GM19324 (cell line): ENCODE data around the gene IRF2BP1.
A peak's percentile ranks its signal among the peaks of the same experiment; 100 is the strongest.

Source experiments
- ATAC-seq: cut with Tn5 transposase; IDR thresholded peaks from one replicate; pipeline ENCODE4 v1.9.1; 2021; ENCODE audit warnings: mild to moderate bottlenecking, moderate library complexity; ENCODE audit not compliant: unreplicated experiment, low FRiP score

The IRF2BP1 gene

DNA sequence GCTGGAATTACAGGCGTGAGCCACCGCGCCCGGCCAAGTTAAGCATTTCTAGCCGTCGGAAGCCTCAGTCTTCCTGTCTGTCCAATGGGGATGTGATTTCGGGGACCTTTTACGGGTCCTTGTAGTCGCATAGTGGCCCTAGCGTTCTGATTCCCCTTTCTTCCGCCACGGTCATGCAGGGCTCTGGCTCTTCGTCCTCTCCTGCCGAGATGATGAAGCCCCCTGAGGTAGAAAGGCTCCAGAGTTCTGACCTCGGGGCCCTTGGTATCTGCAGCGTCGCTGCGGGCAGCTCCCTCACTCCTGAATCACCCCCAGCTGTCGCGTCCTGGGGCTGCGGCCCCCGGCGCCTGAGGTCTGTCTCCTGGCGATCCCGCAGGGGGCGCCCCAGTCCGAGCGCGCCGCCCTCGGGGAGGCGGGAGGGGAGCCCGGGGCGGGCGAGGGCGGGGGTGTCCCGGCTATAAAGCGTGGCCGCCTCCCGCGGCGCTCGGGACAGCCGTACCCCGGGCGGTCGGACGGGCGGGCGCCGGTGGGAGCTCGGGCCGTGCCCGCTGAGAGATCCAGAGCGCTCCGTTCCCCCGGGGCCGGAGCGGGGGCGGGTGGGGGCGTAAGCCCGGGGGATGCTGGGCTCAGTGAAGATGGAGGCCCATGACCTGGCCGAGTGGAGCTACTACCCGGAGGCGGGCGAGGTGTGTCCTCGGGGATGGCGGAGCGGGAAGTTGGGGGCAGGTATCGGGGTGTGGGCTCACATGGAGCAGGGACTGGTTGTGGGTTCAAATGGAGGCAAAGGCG lies 21.9 kb downstream of the IRF2BP1 start, which contains the start of gene FOXA3:
FOXA3 (plus strand) TSS at position 487 of the 789 bp plus-strand sequence; CDS start at position 618, 131 bp downstream.
- ATAC-seq = peak; percentile 30

DNA sequence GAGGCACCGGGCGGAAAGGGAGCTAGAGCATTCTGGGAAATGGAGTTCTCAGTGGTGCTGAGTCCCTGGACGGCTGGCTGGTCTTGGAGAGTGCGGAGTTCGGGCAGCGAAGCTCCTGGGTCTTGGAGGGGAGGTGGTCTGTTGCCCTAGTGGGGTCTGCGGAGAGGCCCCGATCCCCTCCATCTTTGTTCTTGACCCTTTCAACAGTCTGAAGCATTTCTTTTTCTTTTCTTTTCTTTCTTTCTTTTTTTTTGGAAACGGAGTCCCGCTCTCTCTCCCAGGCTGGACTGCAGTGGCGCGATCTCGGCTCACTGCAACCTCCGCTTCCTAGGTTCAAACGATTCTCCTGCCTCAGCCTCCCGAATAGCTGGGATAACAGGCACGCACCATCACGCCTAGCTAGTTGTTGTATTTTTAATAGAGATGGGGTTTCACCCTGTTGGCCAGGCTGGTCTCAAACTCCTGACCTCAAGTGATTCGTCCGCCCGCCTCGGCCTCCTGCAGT lies 22.6 kb downstream of the IRF2BP1 start:
- no peak for ATAC-seq

DNA sequence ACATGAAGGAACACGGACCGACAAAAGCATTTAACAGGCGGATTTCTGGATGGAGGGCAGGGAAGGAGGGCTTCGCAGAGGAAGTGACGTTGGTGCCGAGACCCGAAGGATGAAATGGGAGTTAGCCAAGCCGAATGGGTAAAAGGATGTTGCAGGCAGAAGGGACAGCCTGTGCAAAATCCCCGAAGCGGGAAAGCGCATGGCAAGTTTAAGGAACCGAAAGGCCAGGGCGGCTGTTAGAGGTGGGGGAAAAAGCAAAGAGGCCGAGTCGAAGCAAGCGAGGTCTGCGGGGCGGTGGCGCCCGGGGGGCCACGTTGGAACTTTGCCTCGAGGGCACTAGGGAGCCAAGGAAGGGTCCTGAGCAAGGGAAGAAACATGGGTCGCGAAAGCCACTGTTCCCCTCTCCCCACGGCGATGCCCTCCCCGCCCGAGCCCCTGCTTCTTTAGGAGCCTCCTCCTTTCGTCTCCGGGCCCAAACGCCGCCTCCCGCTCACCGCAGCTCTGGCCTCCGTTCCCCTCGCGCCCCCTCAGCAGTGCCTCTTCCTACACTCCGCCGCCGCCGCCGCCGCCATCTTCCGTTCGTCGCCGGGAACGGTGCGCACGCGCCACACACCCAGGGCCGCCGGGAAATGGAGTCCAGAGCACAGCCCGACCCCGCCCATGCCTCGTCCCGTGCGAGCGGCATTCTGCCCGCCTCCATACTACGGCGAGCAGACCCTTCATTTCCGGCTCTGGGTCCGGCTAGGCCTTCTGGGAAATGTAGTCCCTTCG lies 23.2 kb downstream of the IRF2BP1 start, which contains the start of gene SYMPK:
SYMPK (minus strand) TSS at position 584 of the 771 bp plus-strand sequence. CDS start 8,652 bp downstream, outside the sequence.
- peak; percentile 91 for ATAC-seq

DNA sequence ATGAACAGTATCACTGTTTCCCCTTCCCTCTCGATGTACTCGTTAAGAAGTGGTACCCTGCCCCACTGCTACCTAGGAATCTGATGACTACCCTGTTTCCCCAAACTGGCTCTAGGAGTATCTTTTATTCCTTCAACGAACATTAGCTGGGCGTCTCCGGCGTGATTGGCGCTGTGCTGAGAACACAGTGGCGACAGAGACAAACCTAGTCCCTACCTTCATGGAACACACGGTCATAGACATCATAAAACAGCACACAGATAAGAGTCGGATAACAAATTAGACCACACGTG lies 23.7 kb downstream of the IRF2BP1 start:
- ATAC-seq = no peak

DNA sequence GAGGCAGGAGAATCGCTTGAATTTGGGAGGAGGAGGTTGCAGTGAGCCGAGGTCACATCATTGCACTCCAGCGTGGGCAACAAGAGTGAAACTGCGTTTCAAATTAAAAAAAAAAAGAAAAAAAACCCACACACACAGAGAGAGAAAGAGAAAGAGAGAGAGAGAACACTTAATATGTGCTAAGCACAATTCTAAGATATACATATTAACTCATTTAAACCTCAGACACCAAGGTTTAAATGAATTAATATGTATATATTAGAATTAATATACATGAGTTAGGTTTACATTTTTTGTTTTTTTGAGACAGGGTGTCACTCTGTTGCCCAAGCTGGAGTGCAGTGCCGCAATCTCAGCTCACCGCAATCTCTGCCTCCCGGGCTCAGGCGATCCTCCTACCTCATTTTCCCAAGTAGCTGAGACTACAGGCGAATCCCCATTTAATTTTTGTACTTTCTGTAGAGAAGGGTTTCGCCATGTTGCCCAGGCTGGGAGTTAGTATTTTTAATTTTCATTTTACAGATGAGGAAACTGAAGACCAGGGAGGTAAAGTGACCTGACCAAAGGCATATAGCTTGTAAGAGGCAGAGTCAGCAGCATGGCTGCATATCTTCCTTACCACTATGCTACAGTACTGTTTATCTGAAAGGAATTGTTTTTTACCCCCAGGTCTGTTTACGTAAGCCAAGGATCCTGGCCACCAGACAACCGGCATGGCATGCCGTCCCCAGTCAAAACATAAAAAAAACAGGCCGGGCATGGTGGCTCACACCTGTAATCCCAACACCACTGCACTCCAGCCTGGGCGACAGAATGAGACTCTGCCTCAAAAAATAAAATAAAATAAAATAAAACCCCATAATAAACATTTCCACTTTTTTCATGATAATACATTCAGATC lies 25.3 kb downstream of the IRF2BP1 start:
- ATAC-seq = no peak

DNA sequence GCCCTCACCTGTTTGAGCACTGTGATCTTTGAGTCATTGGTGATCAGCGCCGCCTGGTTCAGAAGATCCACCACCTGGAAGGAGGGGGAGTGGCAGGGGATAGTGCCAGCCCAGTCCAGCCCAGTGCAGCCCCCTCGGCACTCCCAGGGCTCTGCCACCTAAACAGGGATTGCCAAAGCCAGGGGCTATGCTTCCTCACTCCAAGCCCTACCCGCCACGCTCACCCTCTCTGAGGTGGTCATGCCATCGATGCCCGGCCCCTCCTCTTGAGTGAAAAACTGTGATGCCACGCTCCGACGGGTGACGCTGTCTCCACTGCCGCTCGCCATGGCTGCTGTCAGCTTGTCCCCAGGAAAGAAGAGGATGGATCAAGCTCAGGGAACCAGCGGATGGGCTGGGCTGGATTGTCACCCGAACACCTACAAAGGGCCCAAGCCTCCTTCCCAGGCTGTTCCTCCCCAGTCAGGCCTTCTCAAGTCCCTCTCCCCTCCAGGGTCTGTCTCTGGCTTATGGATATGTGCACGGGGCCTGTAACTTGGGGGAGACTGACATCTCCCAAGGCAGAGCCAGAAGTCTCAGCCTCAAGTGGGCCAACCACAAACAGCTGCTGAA lies 31.7 kb downstream of the IRF2BP1 start:
- no peak for ATAC-seq

DNA sequence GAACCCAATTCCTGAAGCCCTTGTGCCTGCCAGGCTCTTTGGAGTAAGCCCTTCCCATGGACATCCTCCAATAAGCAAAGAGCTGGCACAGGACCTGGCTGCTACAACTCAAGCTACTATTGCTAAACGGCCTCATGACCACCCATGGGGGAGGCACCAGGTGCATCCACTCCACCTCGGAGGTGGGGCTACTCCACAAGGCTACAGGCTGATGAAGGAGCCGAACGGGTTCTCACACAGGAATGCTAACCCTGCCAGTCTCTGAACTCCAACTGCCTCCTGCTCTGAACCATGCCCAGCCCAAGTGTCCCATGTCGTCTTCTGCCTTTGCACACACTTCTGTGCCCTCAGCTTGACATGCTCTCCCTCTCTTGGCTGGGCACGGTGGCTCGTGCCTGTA lies 33.0 kb downstream of the IRF2BP1 start:
- ATAC-seq = no peak

DNA sequence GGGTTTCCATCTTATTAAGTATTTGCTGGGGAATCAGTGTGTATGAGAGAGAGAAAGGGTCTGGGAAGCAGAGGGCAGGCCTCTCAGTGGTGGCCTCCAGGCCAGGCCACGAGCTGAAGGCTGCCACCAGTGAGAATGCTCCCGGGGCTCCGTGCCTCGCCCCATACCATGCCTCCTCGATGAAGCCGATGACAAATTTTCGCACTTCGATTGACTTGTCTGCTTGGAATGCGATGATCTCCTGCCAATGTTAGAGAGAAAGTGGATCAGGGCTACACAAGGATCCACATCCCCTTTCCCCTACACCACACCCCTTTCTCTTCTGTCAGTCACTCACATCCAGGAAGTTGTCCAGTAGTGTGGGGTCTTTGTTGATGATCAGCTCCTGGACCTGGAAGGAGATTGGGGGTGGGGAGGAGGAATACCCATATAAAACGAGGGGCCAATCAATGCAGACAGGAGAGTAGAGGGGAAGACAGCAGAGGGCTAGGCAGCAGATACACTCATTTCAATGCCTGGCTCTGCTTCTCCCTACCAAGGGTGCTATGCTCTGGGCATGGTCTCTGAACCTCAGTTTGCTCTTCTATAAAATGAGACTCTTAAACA lies 33.7 kb downstream of the IRF2BP1 start:
- ATAC-seq = no peak

DNA sequence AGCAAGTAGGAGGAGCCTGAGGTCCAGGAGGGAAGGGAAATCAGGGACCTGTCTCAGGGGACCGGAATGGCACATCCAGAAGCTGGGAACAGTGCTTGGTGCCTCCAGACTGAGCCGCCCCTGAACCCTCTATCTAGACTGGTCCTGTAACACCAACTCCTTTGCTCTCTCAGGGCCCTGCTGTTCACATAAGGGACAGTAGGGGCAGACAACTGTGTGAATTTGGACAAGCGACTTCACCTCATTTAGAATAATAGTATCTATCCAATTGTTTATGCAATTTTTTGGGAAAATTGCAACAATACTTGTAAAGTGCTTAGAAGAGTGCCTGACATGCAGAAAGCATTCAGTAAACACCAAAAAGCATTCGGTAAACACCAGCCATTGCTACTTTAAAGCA lies 37.0 kb downstream of the IRF2BP1 start:
- no peak for ATAC-seq

DNA sequence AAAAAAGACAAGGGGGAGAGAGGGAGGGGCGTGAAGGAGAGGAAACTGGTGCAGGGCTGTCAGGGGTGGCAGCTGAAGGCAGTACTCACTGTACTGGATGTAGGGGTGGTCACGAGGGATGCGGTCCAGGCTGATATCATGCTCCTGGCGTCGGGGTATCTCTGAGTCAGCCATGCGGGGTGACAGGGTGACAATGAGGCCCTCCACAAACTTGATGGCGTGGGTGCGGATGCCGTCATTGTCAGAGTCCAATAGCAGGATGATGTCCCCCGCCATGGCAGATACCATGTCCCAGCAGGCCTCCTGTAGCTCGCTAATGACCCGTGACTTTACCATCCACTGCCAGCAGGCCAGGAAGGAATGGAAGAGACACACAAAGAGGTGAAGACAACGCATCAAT lies 38.3 kb downstream of the IRF2BP1 start:
- no peak for ATAC-seq

DNA sequence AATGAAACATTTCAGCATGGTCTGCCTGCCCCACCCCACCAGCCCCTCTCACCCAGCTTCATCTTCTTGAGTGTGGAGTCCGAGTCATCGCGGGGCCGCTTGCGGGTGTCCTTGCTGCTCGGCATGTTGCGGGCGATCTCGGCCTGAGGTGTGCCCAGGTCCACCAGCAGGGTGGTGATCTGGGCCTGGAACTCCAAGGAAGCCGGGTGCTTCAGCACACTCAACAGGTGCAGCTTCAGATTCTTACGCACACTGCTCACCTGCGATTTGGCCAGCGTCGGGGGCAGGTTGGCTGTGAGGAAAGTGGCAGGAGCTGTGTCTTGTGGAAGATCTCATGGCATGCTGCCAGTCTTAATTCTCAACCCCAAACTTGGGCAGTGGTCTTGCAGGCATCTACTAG lies 43.7 kb downstream of the IRF2BP1 start:
- ATAC-seq = no peak

DNA sequence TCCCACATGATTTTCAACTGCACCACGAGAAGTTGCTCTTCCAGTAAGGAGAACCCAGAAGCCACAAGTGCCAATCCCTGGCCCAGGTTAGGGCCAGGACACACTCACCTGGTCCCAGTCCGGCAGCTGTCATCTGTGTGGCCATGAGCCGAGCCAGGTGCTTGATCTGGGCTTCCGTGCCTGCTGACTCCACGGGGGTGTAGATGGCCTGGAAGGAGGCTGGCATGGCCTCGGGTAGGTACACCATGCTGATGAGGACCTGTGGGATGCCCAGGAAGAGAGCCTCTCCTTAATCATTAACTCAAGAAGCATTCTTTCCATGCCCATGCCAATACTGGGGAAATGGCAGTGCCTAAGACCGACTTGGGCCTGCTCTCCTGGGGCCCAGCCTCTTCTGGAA lies 51.0 kb downstream of the IRF2BP1 start:
- ATAC-seq = no peak
